Peyer's patch (tissue), 4 donors: ENCODE measurements around the gene OSBPL7.

Experiments used
- CTCF ChIP-seq, 6 experiments: fragments of 450-650 bp in 4 of 6; fragments of 200-600 bp in 2 of 6; sonication (generic) in 1 of 6; IDR thresholded peaks; one replicate each; pipeline ENCODE4 v1.5.1; 2017 to 2019; ENCODE audit warnings: antibody characterized with exemption in 6 of 6, mild to moderate bottlenecking in 3 of 6, moderate library complexity in 1 of 6
- POLR2A ChIP-seq, 2 donors: fragments of 450-650 bp; IDR thresholded peaks; one replicate each; pipeline ENCODE4 v1.5.1; 2017; ENCODE audit warnings: antibody characterized with exemption in 2 of 2, mild to moderate bottlenecking in 2 of 2, moderate library complexity in 2 of 2

GRCh38 chr17:47808036-47808829 lies 13.4 kb downstream of the OSBPL7 start:
- no peak for TF ChIP-seq CTCF (IDR thresholded peaks at IDR 0.05)
- no peak for TF ChIP-seq POLR2A (IDR thresholded peaks at IDR 0.05)
